GDM1 (cell line): ENCODE data around the gene FGD4.
"Not testable (repeated sequence)": the region's sequence is repeated elsewhere in the genome, so short reads cannot be mapped to it uniquely, and the experiment has no call there.

Experiments used
- DNase-seq: peaks from one replicate; lab custom pipeline; 2025; lab: John Stamatoyannopoulos, UW

The FGD4 gene

DNA sequence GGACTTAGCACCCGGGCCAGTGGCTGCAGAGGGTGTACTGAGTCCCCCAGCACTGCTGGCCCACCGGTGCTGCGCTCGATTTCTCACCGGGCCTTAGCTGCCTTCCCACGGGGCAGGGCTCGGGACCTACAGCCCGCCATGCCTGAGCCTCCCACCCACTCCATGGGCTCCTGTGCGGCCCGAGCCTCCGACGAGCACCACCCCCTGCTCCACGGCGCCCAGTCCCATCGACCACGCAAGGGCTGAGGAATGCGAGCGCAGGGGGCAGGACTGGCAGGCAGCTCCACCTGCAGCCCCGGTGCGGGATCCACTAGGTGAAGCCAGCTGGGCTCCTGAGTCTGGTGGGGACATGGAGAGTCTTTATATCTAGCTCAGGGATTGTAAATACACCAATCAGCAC lies 126.4 kb downstream of the FGD4 start:
- not testable (repeated sequence) for DNase-seq

- not testable (repeated sequence) for DNase-seq
These were observed 127.0 kb downstream of the FGD4 start for GRCh38 chr12:32526343-32526742.

DNA sequence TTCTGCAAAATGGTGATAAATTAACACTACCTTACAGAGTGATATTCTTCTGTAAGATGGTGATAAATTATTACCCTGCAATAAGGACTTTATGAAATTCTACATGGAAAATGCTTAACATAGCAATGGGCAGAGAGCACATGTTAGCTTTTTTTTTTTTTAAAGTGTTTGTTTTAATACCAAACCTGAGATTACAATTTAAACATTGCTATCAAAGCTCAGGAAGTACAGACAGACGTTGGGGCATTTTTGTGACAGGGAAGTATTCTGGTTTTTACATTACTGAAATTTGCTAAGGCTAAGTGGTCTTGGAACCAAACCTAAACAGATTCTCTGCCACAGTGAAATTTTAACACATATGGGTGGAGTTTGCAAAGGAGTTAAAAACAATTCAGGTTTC lies 133.1 kb downstream of the FGD4 start:
- no peak for DNase-seq

DNA sequence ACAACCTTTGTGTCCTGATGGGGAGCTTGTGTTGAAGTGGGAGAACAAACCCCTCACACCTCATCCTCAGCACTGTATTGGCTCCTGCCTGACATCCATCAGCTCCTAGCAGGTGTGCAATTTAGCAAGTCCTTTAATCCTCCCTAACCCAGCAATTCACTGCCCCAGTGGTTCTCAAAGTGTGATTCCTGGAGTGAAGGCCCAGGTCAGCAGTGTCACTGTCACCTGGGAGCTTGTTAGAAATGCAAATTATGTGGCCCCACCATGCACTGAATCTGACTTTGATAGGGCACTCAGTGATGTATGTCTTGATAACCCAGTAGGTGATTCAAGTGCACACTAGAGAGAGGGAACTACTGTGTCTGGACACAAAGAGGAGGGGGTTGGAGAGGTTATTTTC lies 133.6 kb downstream of the FGD4 start:
- no peak for DNase-seq

DNA sequence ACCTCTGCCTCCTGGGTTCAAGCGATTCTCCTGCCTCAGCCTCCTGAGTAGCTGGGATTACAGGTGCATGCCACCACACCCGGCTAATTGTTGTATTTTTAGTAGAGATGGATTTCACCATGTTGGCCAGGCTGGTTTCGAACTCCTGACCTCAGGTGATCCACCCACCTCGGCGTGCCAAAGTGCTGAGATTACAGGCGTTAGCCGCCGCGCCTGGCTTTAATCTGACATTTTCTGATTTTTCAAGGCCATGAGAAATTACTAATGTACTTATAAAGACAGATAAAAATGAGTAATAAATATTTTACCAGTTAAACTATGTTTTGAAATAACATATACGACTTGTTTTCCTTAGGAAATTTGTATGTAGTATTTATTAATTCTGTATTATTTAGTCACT lies 134.1 kb downstream of the FGD4 start:
- not testable (repeated sequence) for DNase-seq

- DNase-seq, result peak; percentile 20
These were observed 134.7 kb downstream of the FGD4 start for GRCh38 chr12:32533971-32534590.

GRCh38 chr12:32534698-32535097 lies 135.3 kb downstream of the FGD4 start:
- no peak for DNase-seq

DNA sequence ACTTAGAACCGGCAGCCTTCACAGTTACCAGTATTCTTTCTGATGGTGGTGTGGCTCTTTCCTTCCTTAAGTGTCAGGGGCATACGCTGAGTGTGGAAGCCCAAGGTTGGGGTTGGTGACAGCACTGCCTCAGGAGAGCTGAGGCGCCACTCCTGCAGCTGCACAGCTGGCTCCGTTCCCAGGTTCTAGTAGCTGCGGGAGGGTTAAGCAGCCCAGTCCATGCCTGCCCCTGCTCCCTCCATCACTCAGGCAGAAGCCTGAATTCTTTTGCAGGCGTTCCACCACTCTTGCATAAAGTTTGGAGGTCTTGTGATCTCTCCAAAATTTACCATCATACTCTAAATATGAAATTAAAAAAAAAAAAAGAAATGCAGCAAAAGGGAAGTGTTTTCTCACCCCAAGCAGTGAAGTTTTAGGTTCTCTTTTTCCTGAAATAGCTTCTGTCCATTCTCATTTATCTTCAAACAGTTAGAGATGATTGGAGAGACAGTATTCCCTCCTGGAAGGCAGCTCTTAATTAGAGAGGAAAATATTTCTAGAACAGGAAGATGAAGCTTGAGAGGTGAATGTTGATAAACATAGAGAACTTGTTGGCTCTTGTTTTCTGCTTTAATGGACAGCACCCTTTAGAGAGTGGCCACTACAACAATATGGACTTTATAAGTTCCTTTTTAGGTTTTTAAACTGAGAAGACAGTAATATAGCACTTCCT lies 136.1 kb downstream of the FGD4 start:
- peak; percentile 69 for DNase-seq

GRCh38 chr12:32536000-32536345 lies 136.6 kb downstream of the FGD4 start:
- no peak for DNase-seq

DNA sequence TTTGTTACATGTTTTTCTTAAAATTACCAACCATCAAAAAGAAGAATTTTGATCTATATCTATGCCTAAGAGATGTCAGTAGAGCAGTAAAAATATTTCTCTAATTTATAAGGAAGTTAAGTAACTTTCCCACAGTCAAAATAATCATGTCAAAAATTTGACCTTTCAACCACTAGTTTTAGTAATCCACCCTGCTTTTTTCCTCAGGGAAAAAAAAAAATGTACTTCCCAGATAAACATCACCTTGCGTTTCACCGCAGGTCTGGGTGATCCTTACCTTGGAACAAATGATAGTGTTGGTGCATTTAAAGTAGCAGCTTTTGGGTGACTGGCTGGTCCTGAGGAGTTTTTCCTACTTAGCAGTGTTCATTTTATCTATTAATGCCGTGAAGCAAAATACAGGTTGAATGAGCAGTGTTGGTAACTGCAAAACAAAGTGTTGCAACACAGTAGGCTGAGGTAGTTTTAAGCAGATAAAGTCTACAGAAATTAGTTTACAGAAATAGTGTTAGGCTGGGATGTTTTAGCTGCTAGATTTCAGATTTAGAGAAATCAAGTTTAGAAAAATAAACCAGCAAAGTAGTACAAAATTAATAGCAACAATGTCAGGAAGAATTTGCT lies 142.5 kb downstream of the FGD4 start:
- DNase-seq, result no peak

DNA sequence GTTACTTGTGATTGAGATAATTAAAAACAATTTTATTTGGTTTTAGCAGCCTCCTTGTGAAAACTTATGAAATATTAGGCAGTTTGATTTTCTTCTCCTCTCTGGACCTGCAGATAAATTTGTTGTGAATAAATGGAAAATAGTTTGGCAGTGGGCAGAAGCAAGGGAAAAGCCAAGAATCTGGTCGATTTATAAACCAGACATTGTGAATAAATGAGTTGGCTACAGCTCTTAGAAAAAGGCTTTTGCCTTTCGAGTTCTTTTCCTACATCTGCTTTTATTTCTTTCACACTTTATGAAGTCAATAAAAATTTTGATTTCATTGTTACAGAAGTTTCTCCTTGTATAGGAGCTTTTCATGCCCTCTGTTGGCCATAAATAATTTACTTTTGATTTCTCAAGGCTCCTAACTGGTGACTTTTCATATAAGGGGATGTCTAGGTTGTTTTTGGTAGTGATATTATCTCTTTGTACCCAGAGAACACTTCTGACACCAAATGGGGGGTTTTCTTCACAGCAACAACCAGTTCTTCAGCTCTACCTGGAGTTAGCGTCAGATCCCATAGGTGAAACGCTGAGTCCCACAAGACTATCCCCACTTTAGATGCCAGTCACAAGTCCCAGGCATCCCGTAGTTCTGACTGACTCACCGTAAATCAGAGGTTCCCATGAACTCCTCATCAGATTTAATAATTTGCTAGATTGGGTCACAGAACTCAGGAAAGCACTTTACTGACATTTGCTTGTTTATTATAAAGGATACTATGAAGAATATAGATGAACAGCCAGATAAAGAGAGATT lies 143.3 kb downstream of the FGD4 start:
- no peak for DNase-seq

- no peak for DNase-seq
These were observed 145.5 kb downstream of the FGD4 start for GRCh38 chr12:32544893-32545292.

- DNase-seq, result no peak
These were observed 146.1 kb downstream of the FGD4 start for GRCh38 chr12:32545413-32545980.

DNA sequence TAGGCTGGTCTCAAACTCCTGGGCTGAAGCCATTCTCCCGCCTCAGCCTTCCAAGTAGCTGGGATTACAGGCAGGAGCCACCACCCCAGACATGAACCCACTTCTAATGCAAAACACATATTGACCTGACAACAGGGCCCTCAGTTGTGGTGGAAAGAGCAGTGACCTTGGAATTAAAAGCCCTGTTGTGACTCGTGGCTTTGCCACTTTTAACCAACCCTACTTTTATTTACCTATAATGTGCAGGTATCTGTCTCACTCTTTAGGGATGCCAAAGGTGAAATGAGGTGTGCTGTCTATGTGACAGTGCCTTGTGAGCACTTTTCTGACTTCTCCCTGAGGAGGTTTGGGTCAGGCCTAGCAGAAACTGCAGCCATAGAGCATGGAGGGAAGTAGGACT lies 146.9 kb downstream of the FGD4 start:
- no peak for DNase-seq

DNA sequence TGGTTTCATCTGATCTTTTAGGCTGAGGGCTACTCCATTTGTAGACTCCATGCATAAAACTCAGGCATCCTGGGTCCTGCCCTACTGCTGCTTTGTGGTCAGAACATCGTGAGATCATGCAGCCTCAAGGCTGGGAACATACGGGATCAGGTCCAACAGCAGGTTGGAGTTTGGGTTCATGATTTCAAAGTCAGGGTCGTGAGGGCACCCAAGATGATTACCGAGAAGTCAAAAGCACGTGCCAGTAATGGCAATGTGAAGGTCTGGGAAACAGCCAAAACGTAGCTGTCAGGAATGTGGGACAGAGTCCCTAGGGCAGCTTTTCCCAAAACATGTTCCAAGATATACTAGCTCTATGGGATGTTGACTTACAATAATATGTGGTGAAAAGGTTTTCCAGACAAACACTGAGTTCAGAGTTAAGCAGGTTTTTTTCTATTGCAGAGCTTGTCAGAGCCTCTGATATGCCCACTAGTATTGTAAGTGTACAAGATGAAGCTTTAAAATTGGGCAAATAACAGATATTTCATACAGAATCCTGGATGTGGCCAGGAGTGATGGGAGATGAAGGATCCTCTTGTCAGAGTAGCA lies 149.4 kb downstream of the FGD4 start:
- no peak for DNase-seq

GRCh38 chr12:32549675-32550079 lies 150.3 kb downstream of the FGD4 start:
- no peak for DNase-seq

DNA sequence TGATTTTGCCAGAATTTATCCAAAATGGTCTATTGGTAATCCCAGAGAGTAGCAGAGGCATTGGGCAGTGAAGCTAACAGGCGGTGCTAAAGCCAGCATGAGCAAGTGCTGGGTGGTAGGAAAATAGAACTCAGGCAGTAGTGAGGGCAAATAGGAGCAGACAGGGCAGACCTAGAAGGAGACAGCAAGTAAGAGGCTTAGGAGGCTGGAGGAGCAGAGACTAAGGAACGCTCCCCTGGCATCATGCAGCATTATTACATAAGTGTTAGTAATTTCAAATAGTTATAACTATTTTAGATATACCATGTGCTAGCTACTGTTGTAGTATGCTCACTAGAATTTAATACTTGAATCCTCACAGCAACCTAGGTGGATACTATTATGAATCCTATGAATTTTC lies 151.7 kb downstream of the FGD4 start:
- no peak for DNase-seq

DNA sequence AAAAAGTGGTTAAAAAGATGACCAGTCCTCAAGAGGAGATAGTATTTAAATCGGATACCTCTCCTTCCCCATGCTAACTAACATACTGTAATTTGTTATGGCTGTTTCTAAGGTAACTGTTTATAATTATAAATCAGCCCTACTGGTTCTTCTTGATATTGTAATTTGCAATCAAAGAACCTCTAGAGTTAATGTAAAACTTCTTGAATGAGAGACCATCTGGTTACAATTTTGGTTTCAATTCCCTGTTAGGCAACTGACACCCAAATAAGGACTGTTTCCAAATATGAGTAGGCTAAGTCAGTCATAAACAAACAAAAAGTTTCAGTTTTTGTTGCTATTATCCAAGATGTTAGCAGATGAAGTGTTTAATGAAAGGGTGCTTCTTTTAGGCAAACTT lies 159.5 kb downstream of the FGD4 start:
- DNase-seq, result no peak

DNA sequence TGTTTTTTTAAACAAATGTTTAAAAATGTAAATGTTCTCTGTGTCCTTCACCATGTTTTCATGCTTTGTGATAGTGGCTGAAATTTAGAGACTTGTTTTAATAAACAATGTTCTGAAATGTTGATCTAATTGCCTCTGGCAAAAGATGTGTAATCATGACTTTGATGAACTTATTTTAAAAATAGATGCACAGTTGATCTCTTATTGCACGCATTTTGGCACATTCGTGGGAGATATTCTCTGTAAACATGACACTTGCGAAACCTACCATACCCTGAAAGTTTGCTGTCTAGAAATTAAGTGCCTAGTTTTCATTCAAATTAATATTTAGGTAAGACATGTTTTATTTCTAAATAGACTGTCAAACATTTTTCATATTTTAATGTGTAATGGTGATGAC lies 160.1 kb downstream of the FGD4 start:
- DNase-seq, result no peak

DNA sequence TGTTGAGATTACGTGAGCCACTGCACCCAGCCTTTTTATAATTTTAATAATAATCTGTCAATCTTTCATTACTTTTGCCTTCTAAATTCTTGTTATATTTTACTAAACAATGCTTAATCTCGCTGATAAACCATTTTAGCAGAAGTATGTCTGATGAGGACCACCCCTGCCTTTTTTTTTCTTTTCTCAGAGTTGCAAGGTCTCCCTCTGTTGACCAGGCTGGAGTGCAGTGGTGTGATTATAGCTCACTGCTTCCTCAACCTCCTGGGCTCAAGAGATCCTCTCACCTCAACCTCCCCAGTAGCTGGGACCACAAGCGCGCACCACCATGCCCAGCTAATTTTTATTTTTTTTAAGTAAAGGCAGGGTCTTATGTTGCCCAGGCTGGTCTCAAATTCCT lies 161.2 kb downstream of the FGD4 start:
- no peak for DNase-seq

- DNase-seq, result no peak
These were observed 162.6 kb downstream of the FGD4 start for GRCh38 chr12:32561931-32562341.

DNA sequence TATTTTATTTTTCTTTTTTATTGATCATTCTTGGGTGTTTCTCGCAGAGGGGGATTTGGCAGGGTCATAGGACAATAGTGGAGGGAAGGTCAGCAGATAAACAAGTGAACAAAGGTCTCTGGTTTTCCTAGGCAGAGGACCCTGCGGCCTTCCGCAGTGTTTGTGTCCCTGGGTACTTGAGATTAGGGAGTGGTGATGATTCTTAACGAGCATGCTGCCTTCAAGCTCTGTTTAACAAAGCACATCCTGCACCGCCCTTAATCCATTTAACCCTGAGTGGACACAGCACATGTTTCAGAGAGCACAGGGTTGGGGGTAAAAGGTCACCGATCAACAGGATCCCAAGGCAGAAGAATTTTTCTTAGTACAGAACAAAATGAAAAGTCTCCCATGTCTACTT lies 163.1 kb downstream of the FGD4 start:
- not testable (repeated sequence) for DNase-seq
